Activated CD4-positive, CD25-positive, alpha-beta regulatory T cell (primary cell): ENCODE measurements around the gene SCYL1.

ENCODE experiments used
- DNase-seq, 4 experiments: peaks; one replicate each; lab custom pipeline; 2025; lab: John Stamatoyannopoulos, UW

Gene SCYL1

GRCh38 chr11:65571420-65571819 lies 46.5 kb downstream of the SCYL1 start:
- DNase-seq: no peak

GRCh38 chr11:65571940-65572339 lies 47.1 kb downstream of the SCYL1 start:
- no peak for DNase-seq

GRCh38 chr11:65572356-65573051 lies 47.6 kb downstream of the SCYL1 start, which contains the start of gene FAM89B:
TSS of gene FAM89B (plus strand) at chr11:65572538. CDS start at chr11:65572670, 132 bp downstream.
- peak; percentile 55 to 76 (median 72) for DNase-seq

- DNase-seq: no peak
These were observed 48.7 kb downstream of the SCYL1 start for GRCh38 chr11:65573391-65574079.

- peak; percentile 72 to 82 (median 78) for DNase-seq
These were observed 49.4 kb downstream of the SCYL1 start for GRCh38 chr11:65574109-65574810.

GRCh38 chr11:65574811-65575567 lies 50.1 kb downstream of the SCYL1 start:
- DNase-seq: no peak

GRCh38 chr11:65575568-65576231 lies 50.8 kb downstream of the SCYL1 start, which contains the start of gene EHBP1L1:
TSS of gene EHBP1L1 (plus strand) at chr11:65576053. CDS start at chr11:65576303, 250 bp downstream.
- DNase-seq: peak; percentile 37 to 72 (median 54)

- DNase-seq: no peak
These were observed 51.5 kb downstream of the SCYL1 start for GRCh38 chr11:65576232-65576866.

GRCh38 chr11:65576867-65577755 lies 52.2 kb downstream of the SCYL1 start:
- DNase-seq: no peak

GRCh38 chr11:65577756-65578109 lies 52.9 kb downstream of the SCYL1 start:
- DNase-seq: no peak

GRCh38 chr11:65578134-65578533 lies 53.3 kb downstream of the SCYL1 start:
- DNase-seq: no peak

- DNase-seq: no peak
These were observed 53.8 kb downstream of the SCYL1 start for GRCh38 chr11:65578667-65579066.

- DNase-seq: no peak
These were observed 54.4 kb downstream of the SCYL1 start for GRCh38 chr11:65579291-65579690.

GRCh38 chr11:65580031-65580692 lies 55.3 kb downstream of the SCYL1 start:
- DNase-seq: no peak

- DNase-seq: no peak
These were observed 55.9 kb downstream of the SCYL1 start for GRCh38 chr11:65580756-65581155.

GRCh38 chr11:65581928-65582327 lies 57.0 kb downstream of the SCYL1 start:
- DNase-seq: no peak

GRCh38 chr11:65583589-65583988 lies 58.7 kb downstream of the SCYL1 start:
- DNase-seq: no peak

- DNase-seq: no peak
These were observed 59.2 kb downstream of the SCYL1 start for GRCh38 chr11:65584106-65584505.

GRCh38 chr11:65584723-65585171 lies 59.9 kb downstream of the SCYL1 start:
- no peak for DNase-seq
